Naive thymus-derived CD8-positive, alpha-beta T cell (primary cell): Measurements from ENCODE around the gene ACAP1. TPM values are rescaled to one million over a fixed set of nuclear protein-coding genes. Genes with fewer than 3 reads are reported as not detected.
A peak's percentile ranks its signal among the peaks of the same experiment; 100 is the strongest.

Experiments used
- ATAC-seq, 2 donors: fragments of 150-1000 bp; cut with Tn5 transposase in 1 of 2; sonication (Bioruptor Pico), chemical (Tn5 transposase) in 1 of 2; 1 replicate in 1 of 2; 2 replicates in 1 of 2; pipeline ENCODE4 v1.10.0; 2021; ENCODE audit warnings: mild to moderate bottlenecking in 2 of 2, moderate library complexity in 2 of 2
- POLR2A ChIA-PET: fragments of 350-600 bp; sonication (Branson Sonifier 250); formaldehyde crosslinking; loops from one replicate; lab custom pipeline; 2021; ENCODE audit warnings: antibody characterized with exemption; lab: Charles Lee
- DNase-seq, 10 donors: peaks; one replicate each; pipeline versions ENCODE4 v3.0.0 to v3.0.0-alpha.2; 2020 to 2022
- H3K27ac Mint-ChIP-seq, 10 donors: one replicate each; pipeline ENCODE4 v1.8.0; 2020 to 2022; ENCODE audit warnings: mild to moderate bottlenecking in 10 of 10, mixed read lengths in 10 of 10, moderate library complexity in 4 of 10, inconsistent platforms in 1 of 10
- H3K27me3 Mint-ChIP-seq, 5 donors: one replicate each; pipeline ENCODE4 v1.8.0; 2021 to 2022; ENCODE audit warnings: mixed read lengths in 5 of 5
- H3K36me3 Mint-ChIP-seq, 3 donors: one replicate each; pipeline ENCODE4 v1.8.0; 2020 to 2022; ENCODE audit warnings: mixed read lengths in 3 of 3, mild to moderate bottlenecking in 2 of 3, inconsistent platforms in 1 of 3
- H3K4me1 Mint-ChIP-seq, 4 donors: one replicate each; pipeline ENCODE4 v1.8.0; 2021 to 2022; ENCODE audit warnings: mixed read lengths in 4 of 4
- H3K4me3 Mint-ChIP-seq, 10 donors: one replicate each; pipeline ENCODE4 v1.8.0; 2020 to 2022; ENCODE audit warnings: mild to moderate bottlenecking in 10 of 10, mixed read lengths in 10 of 10, moderate library complexity in 6 of 10, inconsistent platforms in 1 of 10
- H3K9me3 Mint-ChIP-seq, 9 donors: one replicate each; pipeline ENCODE4 v1.8.0; 2020 to 2022; ENCODE audit warnings: mixed read lengths in 9 of 9, mild to moderate bottlenecking in 3 of 9, inconsistent platforms in 1 of 9, moderate library complexity in 1 of 9
- polyA plus RNA-seq, 3 donors: library from polyadenylated mRNA; unstranded; fragments of 300-500 nt; fragmentation: Illumina TruSeq; gene quantifications; one replicate each; pipeline ENCODE4 v1.2.3, GENCODE V29; 2021
- total RNA-seq, 8 experiments: library from RNA in 2 of 8; stranded (reverse) in 2 of 8; gene quantifications; one replicate each; pipeline ENCODE4 v1.2.3 and lab custom pipeline; 2021 to 2026

ACAP1 gene
- total and polyA plus RNA-seq, 5 experiments from 2014 or later = 246 to 466 (median 295) TPM

GRCh38 chr17:7393613-7394451 lies 57.5 kb downstream of the ACAP1 start:
- no peaks in the 10 kb centered on the region for H3K9me3 Mint-ChIP-seq
- H3K4me1 Mint-ChIP-seq = peaks cover 18 to 49% (median 37%) of the 10 kb centered on the region in 4 donors
- peak overlapping the region; percentile 63 to 97 (median 92) for H3K27ac Mint-ChIP-seq
- H3K4me3 Mint-ChIP-seq = peak overlapping the region; percentile 83 to 97 (median 94)
- no peaks in the 10 kb centered on the region for H3K27me3 Mint-ChIP-seq
- H3K36me3 Mint-ChIP-seq = peaks cover 0 to 32% (median 4%) of the 10 kb centered on the region in 3 donors
- ATAC-seq = peak; percentile 77 to 79
- peak in 9 of 10 donors; percentile 49 to 88 (median 76) for DNase-seq
- POLR2A ChIA-PET = interaction anchor here (0.6 to 4.4 kb wide), 17 partner anchors 9 to 293 kb away, joined by 3 to 50 read pairs (median 5); partner anchors contain the start of genes ACAP1, MPDU1, NLGN2 and POLR2A

- POLR2A ChIA-PET = interaction anchor here (0.6 to 4.4 kb wide), 16 partner anchors 9 to 292 kb away, joined by 3 to 50 read pairs (median 6); partner anchors contain the start of genes ACAP1, NLGN2, POLR2A and TMEM102
- H3K27ac Mint-ChIP-seq = peak within 1 kb of the TSS; percentile 85 to 97 (median 94)
- ATAC-seq (peak; percentile 84 to 87), DNase-seq (peak; percentile 64 to 93 (median 84))
- H3K4me3 Mint-ChIP-seq = peak within 1 kb of the TSS; percentile 93 to 97 (median 94)
- H3K4me1 Mint-ChIP-seq = peaks cover 18 to 46% (median 37%) of the 10 kb centered on the region in 4 donors
- peaks cover 0 to 26% (median 4%) of the 10 kb centered on the region in 3 donors for H3K36me3 Mint-ChIP-seq
- no peaks in the 10 kb centered on the region for H3K9me3 Mint-ChIP-seq
- no peaks in the 10 kb centered on the region for H3K27me3 Mint-ChIP-seq
Measured at GRCh38 chr17:7394452-7395191, 58.3 kb downstream of the ACAP1 start, which contains the start of gene PLSCR3. TSS of gene PLSCR3 (minus strand) at chr17:7394525. CDS start at chr17:7394110, 415 bp downstream.

- Mint-ChIP-seq H3K27me3 (no peaks in the 10 kb centered on the region), H3K36me3 (peaks cover 0 to 12% (median 4%) of the 10 kb centered on the region in 3 donors), H3K4me3 (peak overlapping the region in 5 of 10 donors; percentile 16 to 78 (median 43)), H3K27ac (peak overlapping the region in 2 of 10 donors; percentile 27 to 59), H3K4me1 (peaks cover 15 to 35% (median 31%) of the 10 kb centered on the region in 4 donors), H3K9me3 (no peaks in the 10 kb centered on the region)
- ATAC-seq (no peak), DNase-seq (no peak)
- POLR2A ChIA-PET = interaction anchor here (0.6 to 4.7 kb wide), 5 partner anchors 7 to 59 kb away, joined by 3 to 50 read pairs (median 5); partner anchors contain the start of genes ACAP1 and TMEM256
Measured at GRCh38 chr17:7396147-7396546, 59.8 kb downstream of the ACAP1 start.

- Mint-ChIP-seq H3K36me3 (no peaks in the 10 kb centered on the region), H3K4me1 (peaks cover 9 to 26% (median 22%) of the 10 kb centered on the region in 4 donors), H3K27ac (peak overlapping the region in 1 of 10 donors; percentile 2), H3K9me3 (no peaks in the 10 kb centered on the region), H3K4me3 (no peak overlapping the region), H3K27me3 (no peaks in the 10 kb centered on the region)
- ATAC-seq (no peak), DNase-seq (no peak)
- POLR2A ChIA-PET = interaction anchor here (0.5 to 4.7 kb wide), 3 partner anchors 10 to 287 kb away, joined by 3 to 29 read pairs (median 3); no protein-coding TSS in a partner anchor
Measured at GRCh38 chr17:7398612-7399011, 62.3 kb downstream of the ACAP1 start.

Other genes starting within 250 kb of the ACAP1 start
Only the 30 nearest of the 35 such genes appear.
- gene ASGR1, start 157.2 kb upstream of the ACAP1 start, total RNA-seq = under 1 TPM; 0.58 to 0.68 TPM
- gene ASGR1, start 157.2 kb upstream of the ACAP1 start, polyA plus RNA-seq = under 1 TPM in 1 of 3 donors, not detected in 2; 0.23 TPM
- 10 to 100 TPM in 1 of 2 experiments, 1 to 10 TPM in 1; 8.4 to 10.2 TPM for gene DLG4, start 116.7 kb upstream of the ACAP1 start, total RNA-seq
- gene DLG4, start 116.7 kb upstream of the ACAP1 start, polyA plus RNA-seq = under 1 TPM; 0.24 to 0.62 (median 0.33) TPM
- gene ACADVL, start 116.6 kb upstream of the ACAP1 start, total RNA-seq = 100 to 1,000 TPM; 402 TPM
- gene ACADVL, start 116.6 kb upstream of the ACAP1 start, polyA plus RNA-seq = 10 to 100 TPM; 78.8 to 91.2 (median 85.2) TPM
- gene DVL2, start 102.0 kb upstream of the ACAP1 start, total RNA-seq = 10 to 100 TPM; 80.7 to 81.5 TPM
- gene DVL2, start 102.0 kb upstream of the ACAP1 start, polyA plus RNA-seq = 10 to 100 TPM; 19.3 to 26.5 (median 19.3) TPM
- gene PHF23, start 97.1 kb upstream of the ACAP1 start, total RNA-seq = 10 to 100 TPM; 49.9 to 53.9 TPM
- 10 to 100 TPM; 18.1 to 35.7 (median 22.2) TPM for gene PHF23, start 97.1 kb upstream of the ACAP1 start, polyA plus RNA-seq
- gene GABARAP, start 94.1 kb upstream of the ACAP1 start, total RNA-seq = 100 to 1,000 TPM; 268 to 280 TPM
- 100 to 1,000 TPM; 799 to 964 (median 817) TPM for gene GABARAP, start 94.1 kb upstream of the ACAP1 start, polyA plus RNA-seq
- 100 to 1,000 TPM; 138 to 142 TPM for gene CTDNEP1, start 84.8 kb upstream of the ACAP1 start, total RNA-seq
- gene CTDNEP1, start 84.8 kb upstream of the ACAP1 start, polyA plus RNA-seq = 10 to 100 TPM; 33.6 to 42.3 (median 39.7) TPM
- 10 to 100 TPM; 35.1 to 36.1 TPM for gene ELP5, start 84.3 kb upstream of the ACAP1 start, total RNA-seq
- gene ELP5, start 84.3 kb upstream of the ACAP1 start, polyA plus RNA-seq = 10 to 100 TPM; 55.5 to 94.0 (median 70.8) TPM
- gene CLDN7, start 74.1 kb upstream of the ACAP1 start, total RNA-seq = 1 to 10 TPM; 4.2 to 7.4 TPM
- gene CLDN7, start 74.1 kb upstream of the ACAP1 start, polyA plus RNA-seq = 1 to 10 TPM; 5.7 to 8.6 (median 7.1) TPM
- not detected for gene SLC2A4, start 54.8 kb upstream of the ACAP1 start, total RNA-seq
- not detected for gene SLC2A4, start 54.8 kb upstream of the ACAP1 start, polyA plus RNA-seq
- gene YBX2, start 41.9 kb upstream of the ACAP1 start, total RNA-seq = 1 to 10 TPM in 1 of 2 experiments, under 1 TPM in 1; 0.66 to 1.2 TPM
- gene YBX2, start 41.9 kb upstream of the ACAP1 start, polyA plus RNA-seq = not detected
- gene EIF5A, start 28.9 kb upstream of the ACAP1 start, total RNA-seq = 100 to 1,000 TPM; 308 to 327 TPM
- gene EIF5A, start 28.9 kb upstream of the ACAP1 start, polyA plus RNA-seq = 100 to 1,000 TPM; 209 to 690 (median 643) TPM
- 100 to 1,000 TPM; 146 to 147 TPM for gene GPS2, start 21.2 kb upstream of the ACAP1 start, total RNA-seq
- gene GPS2, start 21.2 kb upstream of the ACAP1 start, polyA plus RNA-seq = 100 to 1,000 TPM in 1 of 3 donors, 10 to 100 TPM in 2; 75.7 to 107 (median 98.6) TPM
- 10 to 100 TPM; 74.7 to 82.7 TPM for gene NEURL4, start 7.2 kb upstream of the ACAP1 start, total RNA-seq
- gene NEURL4, start 7.2 kb upstream of the ACAP1 start, polyA plus RNA-seq = 1 to 10 TPM in 2 of 3 donors, under 1 TPM in 1; 0.90 to 2.7 (median 1.1) TPM
- gene KCTD11, start 15.6 kb downstream of the ACAP1 start, total RNA-seq = 1 to 10 TPM; 4.6 to 5.0 TPM
- gene KCTD11, start 15.6 kb downstream of the ACAP1 start, polyA plus RNA-seq = 1 to 10 TPM; 1.2 to 1.6 (median 1.3) TPM
- gene TMEM95, start 18.6 kb downstream of the ACAP1 start, total RNA-seq = not detected
- gene TMEM95, start 18.6 kb downstream of the ACAP1 start, polyA plus RNA-seq = not detected
- 10 to 100 TPM; 20.8 to 23.1 TPM for gene TNK1, start 44.6 kb downstream of the ACAP1 start, total RNA-seq
- 1 to 10 TPM; 5.8 to 8.5 (median 7.6) TPM for gene TNK1, start 44.6 kb downstream of the ACAP1 start, polyA plus RNA-seq
- 10 to 100 TPM; 75.8 to 79.4 TPM for gene PLSCR3, start 58.0 kb downstream of the ACAP1 start, total RNA-seq
- 100 to 1,000 TPM in 2 of 3 donors, 10 to 100 TPM in 1; 90.5 to 152 (median 125) TPM for gene PLSCR3, start 58.0 kb downstream of the ACAP1 start, polyA plus RNA-seq
- 10 to 100 TPM; 45.4 to 50.9 TPM for gene TMEM256, start 67.6 kb downstream of the ACAP1 start, total RNA-seq
- 10 to 100 TPM; 62.6 to 96.5 (median 81.4) TPM for gene TMEM256, start 67.6 kb downstream of the ACAP1 start, polyA plus RNA-seq
- gene NLGN2, start 71.3 kb downstream of the ACAP1 start, total RNA-seq = 10 to 100 TPM; 12.3 to 14.7 TPM
- under 1 TPM; 0.03 to 0.23 (median 0.08) TPM for gene NLGN2, start 71.3 kb downstream of the ACAP1 start, polyA plus RNA-seq
- gene SPEM1, start 83.8 kb downstream of the ACAP1 start, total RNA-seq = not detected
- gene SPEM1, start 83.8 kb downstream of the ACAP1 start, polyA plus RNA-seq = not detected
- gene SPEM2, start 89.1 kb downstream of the ACAP1 start, total RNA-seq = not detected
- not detected for gene SPEM2, start 89.1 kb downstream of the ACAP1 start, polyA plus RNA-seq
- not detected for gene SPEM3, start 92.3 kb downstream of the ACAP1 start, total RNA-seq
- gene SPEM3, start 92.3 kb downstream of the ACAP1 start, polyA plus RNA-seq = not detected
- gene TMEM102, start 98.9 kb downstream of the ACAP1 start, total RNA-seq = 10 to 100 TPM; 12.2 to 12.8 TPM
- 10 to 100 TPM in 2 of 3 donors, 1 to 10 TPM in 1; 9.8 to 19.1 (median 12.1) TPM for gene TMEM102, start 98.9 kb downstream of the ACAP1 start, polyA plus RNA-seq
- gene FGF11, start 103.0 kb downstream of the ACAP1 start, total RNA-seq = 1 to 10 TPM; 2.4 to 3.0 TPM
- gene FGF11, start 103.0 kb downstream of the ACAP1 start, polyA plus RNA-seq = under 1 TPM; 0.10 to 0.32 (median 0.22) TPM
- gene CHRNB1, start 108.5 kb downstream of the ACAP1 start, total RNA-seq = 1 to 10 TPM; 5.4 to 7.3 TPM
- 10 to 100 TPM; 18.1 to 24.5 (median 24.3) TPM for gene CHRNB1, start 108.5 kb downstream of the ACAP1 start, polyA plus RNA-seq
- 100 to 1,000 TPM; 101 to 104 TPM for gene ZBTB4, start 143.1 kb downstream of the ACAP1 start, total RNA-seq
- 10 to 100 TPM; 16.8 to 28.4 (median 19.7) TPM for gene ZBTB4, start 143.1 kb downstream of the ACAP1 start, polyA plus RNA-seq
- not detected for gene SLC35G6, start 144.9 kb downstream of the ACAP1 start, total RNA-seq
- gene SLC35G6, start 144.9 kb downstream of the ACAP1 start, polyA plus RNA-seq = not detected
- 100 to 1,000 TPM; 186 to 193 TPM for gene POLR2A, start 147.8 kb downstream of the ACAP1 start, total RNA-seq
- gene POLR2A, start 147.8 kb downstream of the ACAP1 start, polyA plus RNA-seq = 10 to 100 TPM; 31.1 to 68.0 (median 47.3) TPM
- gene TNFSF12, start 212.5 kb downstream of the ACAP1 start, total RNA-seq = 10 to 100 TPM; 25.7 to 26.6 TPM
- 10 to 100 TPM; 19.3 to 28.6 (median 25.8) TPM for gene TNFSF12, start 212.5 kb downstream of the ACAP1 start, polyA plus RNA-seq